ENCODE data around the gene NIPSNAP2.
"Not testable (repeated sequence)": the region's sequence is repeated elsewhere in the genome, so short reads cannot be mapped to it uniquely, and the experiment has no call there.

Gene NIPSNAP2

DNA sequence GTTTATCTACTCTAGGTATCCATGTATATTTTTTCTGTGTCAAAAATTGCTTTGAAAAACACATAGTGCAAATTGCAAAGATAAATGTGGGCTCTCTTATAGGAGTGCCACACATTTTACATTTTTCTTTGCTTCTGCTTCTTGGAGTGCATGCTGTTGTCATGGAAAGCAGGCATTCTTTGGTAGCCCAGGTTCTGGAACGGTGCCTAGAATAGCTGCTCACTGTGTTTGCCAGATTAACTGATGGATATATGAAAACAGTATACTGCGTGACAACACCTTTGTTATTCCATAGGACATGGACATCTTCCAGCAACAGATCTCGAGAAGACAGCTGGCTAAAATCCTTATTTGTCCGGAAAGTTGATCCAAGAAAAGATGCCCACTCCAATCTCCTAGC is 13.4 kb downstream of the NIPSNAP2 start:
- no peak for DNase-seq

DNA sequence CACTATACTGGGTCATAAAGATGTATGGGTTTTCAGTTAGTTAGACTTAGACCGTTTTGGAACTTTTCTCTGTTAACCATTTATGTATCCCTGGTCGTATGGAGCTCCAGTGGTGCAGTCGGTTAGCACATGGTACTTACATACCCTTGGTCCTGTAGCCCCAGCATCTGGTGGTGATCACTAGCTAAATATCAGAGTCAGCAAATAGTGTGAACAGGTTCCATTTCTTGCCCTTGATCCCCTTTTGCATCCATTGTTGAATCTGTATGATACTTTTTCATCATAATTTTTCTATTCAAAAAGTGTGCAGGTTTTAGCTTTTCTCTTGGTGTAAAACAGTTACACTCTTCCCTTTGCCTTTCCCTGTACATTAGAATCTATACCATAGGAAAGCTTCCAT is 15.9 kb downstream of the NIPSNAP2 start:
- DNase-seq, result no peak

GRCh38 chr7:55983537-55983936 is 19.2 kb downstream of the NIPSNAP2 start:
- peak in 1 of 2 donors; percentile 1 for DNase-seq

GRCh38 chr7:55992346-55992745 is 28.0 kb downstream of the NIPSNAP2 start:
- no peak for DNase-seq

DNA sequence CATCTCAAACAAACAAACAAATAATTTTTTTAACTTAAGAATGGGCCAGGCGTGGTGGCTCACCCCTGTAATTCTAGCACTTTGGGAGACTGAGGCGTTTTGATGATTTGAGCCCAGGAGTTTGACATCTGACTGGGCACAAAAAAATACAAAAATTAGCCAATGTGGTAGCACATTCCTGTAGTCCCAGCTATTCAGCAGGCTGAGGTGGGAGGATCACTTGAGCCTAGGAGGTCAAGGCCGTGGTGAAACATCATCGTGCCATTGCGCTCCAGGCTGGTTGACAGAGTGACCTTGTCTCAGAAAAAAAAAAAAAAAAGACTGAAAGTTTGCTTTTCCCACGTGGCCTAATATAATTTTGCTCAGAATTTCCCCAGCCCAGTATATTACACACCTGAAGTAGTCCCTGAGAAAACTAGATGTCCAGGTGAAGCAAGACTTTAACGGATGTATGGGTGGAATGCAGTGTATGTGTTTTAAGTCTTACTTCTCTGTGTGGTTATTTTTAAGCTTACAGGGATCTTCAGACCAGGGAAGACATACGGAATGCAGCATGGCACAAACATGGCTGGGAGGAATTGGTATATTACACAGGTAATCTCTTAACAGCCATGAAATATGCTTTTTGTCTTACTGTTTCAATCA is 32.6 kb downstream of the NIPSNAP2 start:
- no peak for DNase-seq

DNA sequence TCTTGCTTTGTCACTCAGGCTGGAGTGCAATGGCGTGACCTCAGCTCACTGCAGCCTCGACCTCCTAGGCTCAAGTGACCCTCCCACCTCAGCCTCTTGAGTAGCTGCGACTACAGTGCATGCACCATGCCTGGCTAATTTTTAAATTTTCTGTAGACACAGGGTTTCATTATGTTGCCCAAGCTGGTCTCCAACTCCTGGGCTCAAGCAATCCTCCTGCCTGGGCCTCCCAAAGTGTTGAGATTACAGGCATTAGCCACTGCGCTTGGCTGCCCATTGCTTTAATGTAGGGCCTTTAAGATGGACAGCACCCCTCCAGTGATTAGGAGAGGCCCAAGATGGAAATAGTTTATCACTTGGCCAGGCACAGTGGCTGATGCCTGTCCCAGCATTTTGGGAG is 39.4 kb downstream of the NIPSNAP2 start:
- no peak for DNase-seq

- DNase-seq, result no peak
Observed at GRCh38 chr7:56007167-56007652, 42.8 kb downstream of the NIPSNAP2 start.

GRCh38 chr7:56007891-56008290 is 43.5 kb downstream of the NIPSNAP2 start:
- DNase-seq, result no peak

- DNase-seq, result no peak
Observed at GRCh38 chr7:56009695-56010094, 45.3 kb downstream of the NIPSNAP2 start.

DNA sequence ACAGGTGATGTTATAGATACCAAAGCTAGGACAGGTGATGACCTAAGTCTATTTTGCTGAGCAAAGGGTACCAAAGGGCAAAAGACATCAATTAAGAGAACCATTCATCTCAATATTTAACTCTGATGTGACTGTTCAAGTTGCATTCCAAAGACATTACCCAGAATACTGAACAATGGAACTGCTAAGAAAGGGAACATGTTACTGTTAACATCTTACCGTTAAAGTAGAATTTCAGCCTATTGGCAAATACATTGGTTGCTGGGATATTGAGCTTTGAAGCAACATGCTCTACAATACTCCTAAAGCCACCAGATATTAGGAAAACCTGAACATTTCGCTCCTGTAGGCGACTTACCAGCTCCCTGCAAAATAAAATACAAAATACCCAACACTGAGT is 52.6 kb downstream of the NIPSNAP2 start:
- DNase-seq, result not testable (repeated sequence)

DNA sequence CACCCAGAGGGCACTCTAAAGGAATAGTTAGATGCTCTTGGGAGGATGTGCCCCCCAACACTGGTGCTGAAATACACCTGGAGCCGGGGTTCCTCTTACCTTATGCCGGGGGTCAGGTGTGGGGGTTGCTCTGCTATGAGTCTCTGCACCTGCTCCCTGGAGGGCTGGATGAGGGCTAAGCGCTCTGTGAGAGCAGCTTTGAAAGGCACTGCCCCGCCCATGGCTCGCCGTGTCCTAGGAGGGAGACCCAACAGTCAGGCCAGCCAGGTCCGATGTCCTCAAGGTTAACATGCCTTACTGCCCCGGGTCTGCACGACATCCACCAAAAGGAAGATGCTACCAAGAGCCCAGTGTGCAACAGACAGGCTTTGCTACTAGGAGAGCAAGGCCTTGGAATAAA is 55.1 kb downstream of the NIPSNAP2 start:
- no peak for DNase-seq

- no peak for DNase-seq
Observed at GRCh38 chr7:56023500-56023899, 59.1 kb downstream of the NIPSNAP2 start.

DNA sequence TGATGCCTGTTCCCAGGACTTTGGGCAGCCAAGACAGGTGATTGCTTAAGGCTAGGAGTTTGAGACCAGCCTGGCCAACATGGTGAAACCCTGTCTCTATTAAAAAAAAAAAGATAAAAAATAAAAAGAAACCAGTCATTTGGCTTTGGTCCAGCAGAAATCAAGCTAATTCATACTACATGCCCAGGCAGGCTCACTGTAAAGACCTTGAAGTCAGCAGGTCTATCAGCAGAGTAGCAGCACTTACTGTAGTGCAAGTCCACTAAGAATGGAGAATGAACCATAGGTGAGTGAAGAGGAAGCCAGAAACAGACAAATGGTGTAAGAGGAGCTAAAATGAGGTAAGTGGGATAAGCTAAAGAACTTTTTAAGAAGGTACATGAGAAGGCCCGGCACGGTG is 62.2 kb downstream of the NIPSNAP2 start:
- no peak for DNase-seq

DNA sequence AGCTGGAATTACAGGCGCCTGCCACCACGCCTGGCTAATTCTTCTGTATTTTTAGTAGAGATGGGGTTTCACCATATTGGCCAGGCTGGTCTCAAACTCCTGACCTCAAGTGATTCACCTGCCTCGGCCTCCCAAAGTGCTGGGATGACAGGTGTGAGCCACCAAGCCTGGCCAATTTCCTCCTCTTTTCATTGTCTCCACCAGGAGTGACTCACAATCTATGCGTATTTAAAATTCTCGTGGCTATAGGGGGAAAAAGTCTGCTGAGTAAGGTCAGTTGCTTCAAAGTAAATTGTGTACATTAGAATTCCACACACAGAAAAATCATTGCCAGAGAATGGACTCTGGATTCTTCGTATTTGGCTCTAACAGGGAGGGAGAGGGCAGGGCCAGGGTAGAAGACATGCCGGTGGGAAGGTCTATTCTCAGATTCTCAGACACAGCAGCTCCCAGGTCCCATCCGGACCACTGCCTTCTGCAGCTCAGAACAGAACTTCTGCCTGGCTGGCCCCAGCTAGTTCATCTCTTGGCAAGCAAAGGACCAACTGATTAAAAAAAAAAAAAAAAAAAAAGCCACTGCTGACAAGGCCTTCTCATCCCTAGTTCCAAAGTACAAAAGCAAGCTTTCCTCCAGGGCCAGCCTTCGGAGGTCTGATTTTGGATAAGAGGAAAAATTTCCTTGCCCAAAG is 64.7 kb downstream of the NIPSNAP2 start:
- no peak for DNase-seq

DNA sequence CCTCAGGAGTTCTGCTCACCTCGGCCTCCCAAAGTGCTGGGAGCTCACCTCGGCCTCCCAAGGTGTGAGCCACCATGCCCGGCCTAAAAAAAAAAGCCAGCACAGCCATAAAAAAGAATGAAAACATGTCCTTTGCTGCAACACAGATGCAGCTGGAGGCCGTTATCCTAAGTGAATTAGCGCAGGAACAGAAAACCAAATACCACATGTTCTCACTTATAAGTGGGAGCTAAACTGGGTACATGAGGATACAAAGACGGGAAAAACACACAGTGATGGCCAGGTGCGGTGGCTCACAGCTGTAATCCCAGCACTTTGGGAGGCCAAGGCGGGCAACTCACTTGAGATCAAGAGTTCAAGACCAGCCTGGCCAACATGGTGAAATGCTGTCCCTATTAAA is 66.0 kb downstream of the NIPSNAP2 start:
- DNase-seq, result no peak

DNA sequence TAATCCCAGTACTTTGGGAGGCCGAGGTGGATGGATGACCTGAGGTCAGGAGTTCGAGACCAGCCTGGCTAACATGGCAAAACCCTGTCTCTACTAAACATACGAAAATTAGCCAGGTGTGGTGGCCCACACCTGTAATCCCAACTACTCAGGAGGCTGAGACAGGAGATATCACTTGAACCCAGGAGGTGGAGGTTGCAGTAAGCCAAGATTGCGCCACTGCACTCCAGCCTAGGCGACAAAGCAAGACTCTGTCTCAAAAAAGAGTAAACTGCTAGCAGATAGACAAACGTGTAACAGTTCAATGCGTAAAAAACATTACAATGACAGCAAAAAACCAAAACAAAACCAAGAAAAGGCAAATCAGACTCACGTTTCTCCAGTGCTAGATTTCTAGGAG is 67.2 kb downstream of the NIPSNAP2 start:
- not testable (repeated sequence) for DNase-seq

- not testable (repeated sequence) for DNase-seq
Observed at GRCh38 chr7:56032578-56032977, 68.2 kb downstream of the NIPSNAP2 start.

DNA sequence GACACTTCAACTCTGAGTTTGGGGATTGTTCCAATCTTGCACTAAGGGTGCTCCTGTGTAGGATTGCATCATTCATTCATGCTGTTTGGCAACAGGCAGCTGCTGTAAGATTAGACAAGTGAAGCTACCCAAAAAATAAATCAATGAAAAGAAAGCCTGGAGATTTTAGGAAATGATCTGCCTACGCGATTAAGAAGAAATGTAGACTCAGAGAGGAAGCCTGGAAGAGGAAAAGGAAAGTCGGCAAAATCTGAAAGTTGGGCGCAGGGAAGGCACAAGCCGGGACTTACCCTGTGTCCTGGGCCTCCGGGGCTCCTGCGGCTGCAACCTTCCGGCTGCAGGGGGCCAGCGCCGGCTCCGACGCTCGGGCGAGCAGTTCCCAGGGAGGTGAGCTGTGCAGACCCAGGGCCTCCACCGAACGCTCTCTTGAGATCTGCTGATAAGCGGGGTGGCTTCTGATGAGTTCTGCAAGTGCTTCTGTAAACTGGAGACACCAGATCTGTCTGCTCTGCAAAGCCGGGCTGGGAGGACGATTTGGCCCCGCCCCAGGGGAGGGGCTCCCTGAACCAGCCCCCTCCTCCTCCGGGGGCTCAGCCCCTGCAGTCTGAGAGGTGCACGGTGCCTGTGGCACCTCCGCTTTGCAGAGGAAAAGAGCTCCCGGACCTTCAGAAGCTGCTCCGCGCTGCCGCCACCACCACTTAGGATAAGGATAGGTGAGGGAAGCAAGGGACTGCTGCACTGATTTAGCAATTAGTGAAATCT is 69.5 kb downstream of the NIPSNAP2 start:
- DNase-seq, result peak; percentile 54 to 58

- peak in 1 of 2 donors; percentile 20 for DNase-seq
Observed at GRCh38 chr7:56040730-56041129, 76.3 kb downstream of the NIPSNAP2 start.

GRCh38 chr7:56045758-56046157 is 81.4 kb downstream of the NIPSNAP2 start:
- peak; percentile 26 to 70 for DNase-seq

DNA sequence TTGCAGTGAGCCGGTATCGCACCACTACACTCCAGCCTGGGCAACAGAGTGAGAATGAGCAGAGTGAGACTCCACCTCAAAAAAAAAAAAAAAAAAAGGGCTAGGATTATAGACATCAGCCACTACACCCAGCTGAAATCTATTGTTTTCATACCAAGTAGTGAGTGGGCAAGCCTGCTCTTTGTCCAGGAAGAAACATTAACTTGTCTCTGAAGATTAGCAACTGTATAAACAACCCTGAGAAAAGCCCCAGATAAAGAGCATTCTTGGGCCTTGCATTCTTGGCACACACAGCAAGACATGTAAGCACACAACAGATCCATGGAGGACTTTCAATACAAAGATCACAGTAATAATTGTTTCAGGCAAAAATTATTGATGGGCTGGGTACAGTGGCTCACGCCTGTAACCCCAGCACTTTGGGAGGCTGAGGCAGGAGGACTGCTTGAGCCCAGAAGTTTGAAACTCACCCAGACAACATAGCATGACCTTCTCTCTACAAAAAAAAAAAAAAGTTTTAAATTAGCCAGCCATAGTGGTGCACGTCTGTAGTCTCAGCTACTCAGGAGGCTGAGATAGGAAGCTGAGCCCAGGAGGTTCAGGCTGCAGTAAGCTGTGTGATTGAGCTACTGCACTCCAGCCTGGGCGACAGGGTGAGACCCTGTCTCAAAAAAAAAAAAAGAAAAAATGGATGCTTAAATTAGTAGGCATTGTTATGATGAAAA is 82.5 kb downstream of the NIPSNAP2 start:
- no peak for DNase-seq

GRCh38 chr7:56047446-56048116 is 83.2 kb downstream of the NIPSNAP2 start:
- DNase-seq, result not testable (repeated sequence)

- DNase-seq, result no peak
Observed at GRCh38 chr7:56048245-56048644, 83.9 kb downstream of the NIPSNAP2 start.
